MCF 10A (cell line): ENCODE measurements around the gene TTLL8. TPM values are rescaled to one million over a fixed set of nuclear protein-coding genes. Genes with fewer than 3 reads are reported as not detected.

ENCODE experiments used
- BruUV-seq: library from RNA; stranded (reverse); fragments of 400-500 nt; replicated peaks from 2 replicates; lab custom pipeline; 2021; lab: Mats Ljungman, UMichigan
- CTCF ChIA-PET: fragments of 300-600 bp; sonication (Branson Sonifier 250); formaldehyde crosslinking; extraction: SDS; loops from one replicate; lab custom pipeline; 2021; ENCODE audit warnings: antibody characterized with exemption, inconsistent platforms; lab: Yijun Ruan, JAX
- POLR2A ChIA-PET: fragments of 300-600, 350-650 bp; sonication (Branson Sonifier 250); formaldehyde crosslinking; extraction: SDS; loops from one replicate; lab custom pipeline; 2020; ENCODE audit warnings: antibody characterized with exemption, inconsistent platforms; lab: Yijun Ruan, JAX
- DNase-seq: peaks from one replicate; pipeline ENCODE4 v3.0.0-alpha.2; 2018; ENCODE audit not compliant: unreplicated experiment
- H3K27ac Mint-ChIP-seq: one replicate; pipeline ENCODE4 v1.8.0; 2022; ENCODE audit warnings: mild to moderate bottlenecking, low read depth, mixed read lengths; ENCODE audit not compliant: unreplicated experiment
- H3K27me3 Mint-ChIP-seq: one replicate; pipeline ENCODE4 v1.8.0; 2022; ENCODE audit warnings: mixed read lengths; ENCODE audit not compliant: insufficient read depth, unreplicated experiment
- H3K36me3 Mint-ChIP-seq: one replicate; pipeline ENCODE4 v1.8.0; 2022; ENCODE audit warnings: mild to moderate bottlenecking, moderate library complexity, mixed read lengths; ENCODE audit not compliant: insufficient read depth, unreplicated experiment
- H3K4me1 Mint-ChIP-seq: one replicate; pipeline ENCODE4 v1.8.0; 2022; ENCODE audit warnings: mixed read lengths; ENCODE audit not compliant: insufficient read depth, unreplicated experiment
- H3K4me3 Mint-ChIP-seq: one replicate; pipeline ENCODE4 v1.8.0; 2022; ENCODE audit warnings: mild to moderate bottlenecking, moderate library complexity, mixed read lengths; ENCODE audit not compliant: unreplicated experiment
- H3K9me3 Mint-ChIP-seq: one replicate; pipeline ENCODE4 v1.8.0; 2022; ENCODE audit warnings: mixed read lengths; ENCODE audit not compliant: unreplicated experiment
- intact Hi-C: fragments of 100-400 bp; cut with micrococcal nuclease; formaldehyde crosslinking; loops from 2 replicates; pipeline ENCODE4 v1.14.1; 2022
- total RNA-seq: library from RNA; stranded (reverse); gene quantifications from 2 replicates; pipeline ENCODE4 v1.2.3, GENCODE V29; 2022
- TF ChIP-seq, protein P1 (sequence below): fragments of 200-600 bp; IDR thresholded peaks from one replicate; pipeline ENCODE4 v1.8.0; 2022; ENCODE audit warnings: antibody characterized with exemption, mild to moderate bottlenecking; ENCODE audit not compliant: unreplicated experiment

The TTLL8 gene
- total RNA-seq, 1 experiment from 2014 or later, result not detected

DNA sequence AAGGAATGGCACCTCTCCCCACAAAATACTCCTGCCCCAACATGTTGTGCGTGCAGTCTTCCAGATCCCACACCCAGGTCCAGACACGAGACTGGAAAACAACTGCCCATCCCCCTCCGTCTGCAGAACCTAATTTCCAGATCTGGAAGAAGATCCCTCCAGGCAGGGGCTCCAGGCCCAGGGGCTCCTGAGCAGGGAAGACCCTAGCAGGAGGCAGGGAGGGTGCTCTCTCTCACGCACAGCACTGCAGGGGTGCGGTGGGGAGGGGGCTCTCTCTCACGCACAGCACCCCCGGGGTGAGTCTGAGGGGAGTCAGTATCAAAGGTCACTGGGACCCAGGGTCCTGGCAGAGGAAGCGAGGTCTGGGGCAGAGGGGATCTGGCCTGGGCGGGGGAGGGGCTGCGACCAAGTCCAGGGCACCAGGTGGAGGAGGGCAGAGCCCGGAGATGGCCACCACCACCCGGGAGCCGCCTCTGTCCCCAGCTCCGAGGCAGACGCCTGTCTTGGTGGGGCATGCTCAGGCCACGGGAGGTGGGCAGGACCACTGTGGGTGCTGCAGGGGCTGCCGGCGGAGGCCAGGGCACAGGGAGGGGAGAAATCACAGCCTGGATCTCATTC lies 25.5 kb upstream of the TTLL8 start:
- Mint-ChIP-seq H3K36me3 (no peaks in the 10 kb centered on the region), H3K9me3 (peaks cover 8% of the 10 kb centered on the region), H3K4me3 (peak overlapping the region; percentile 55), H3K4me1 (peaks cover 8% of the 10 kb centered on the region), H3K27me3 (no peaks in the 10 kb centered on the region), H3K27ac (peak overlapping the region; percentile 10)
- DNase-seq, result no peak
- TF ChIP-seq, protein P1, sequence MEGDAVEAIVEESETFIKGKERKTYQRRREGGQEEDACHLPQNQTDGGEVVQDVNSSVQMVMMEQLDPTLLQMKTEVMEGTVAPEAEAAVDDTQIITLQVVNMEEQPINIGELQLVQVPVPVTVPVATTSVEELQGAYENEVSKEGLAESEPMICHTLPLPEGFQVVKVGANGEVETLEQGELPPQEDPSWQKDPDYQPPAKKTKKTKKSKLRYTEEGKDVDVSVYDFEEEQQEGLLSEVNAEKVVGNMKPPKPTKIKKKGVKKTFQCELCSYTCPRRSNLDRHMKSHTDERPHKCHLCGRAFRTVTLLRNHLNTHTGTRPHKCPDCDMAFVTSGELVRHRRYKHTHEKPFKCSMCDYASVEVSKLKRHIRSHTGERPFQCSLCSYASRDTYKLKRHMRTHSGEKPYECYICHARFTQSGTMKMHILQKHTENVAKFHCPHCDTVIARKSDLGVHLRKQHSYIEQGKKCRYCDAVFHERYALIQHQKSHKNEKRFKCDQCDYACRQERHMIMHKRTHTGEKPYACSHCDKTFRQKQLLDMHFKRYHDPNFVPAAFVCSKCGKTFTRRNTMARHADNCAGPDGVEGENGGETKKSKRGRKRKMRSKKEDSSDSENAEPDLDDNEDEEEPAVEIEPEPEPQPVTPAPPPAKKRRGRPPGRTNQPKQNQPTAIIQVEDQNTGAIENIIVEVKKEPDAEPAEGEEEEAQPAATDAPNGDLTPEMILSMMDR, result no peak
- intact Hi-C loops, result no loop called here
- ChIA-PET CTCF (interaction anchor here (0.5 kb wide), 1 partner anchor 63 kb away, joined by 4 read pairs; no protein-coding TSS in a partner anchor), POLR2A (interaction anchor here (0.6 to 1.2 kb wide), 3 partner anchors 10 to 119 kb away, joined by 3 read pairs; no protein-coding TSS in a partner anchor)
- BruUV-seq, result no TSS peak

DNA sequence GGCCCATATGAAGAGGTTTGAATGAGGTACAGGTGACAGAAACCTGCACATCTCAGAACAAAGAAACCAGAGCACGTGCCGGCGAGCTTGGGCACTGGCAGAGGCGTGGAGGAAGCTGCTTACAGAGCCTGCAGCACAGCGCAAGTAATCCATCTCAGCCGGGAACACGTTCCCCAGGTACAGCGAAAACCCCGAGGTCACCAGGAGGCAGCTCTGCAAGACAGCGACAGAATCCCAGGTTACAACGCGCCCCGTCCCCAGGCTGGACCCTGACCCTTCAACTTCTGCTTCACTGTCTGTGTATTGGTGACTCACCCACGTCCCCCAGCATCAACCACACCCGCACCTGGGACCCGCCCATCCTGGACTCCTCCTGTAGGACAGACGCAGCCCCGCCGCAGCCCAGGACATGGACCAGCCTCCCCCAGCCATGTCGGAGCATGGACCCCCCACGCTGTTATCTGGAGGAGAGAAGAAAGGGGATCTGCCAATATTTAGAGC lies 24.9 kb upstream of the TTLL8 start:
- H3K27ac Mint-ChIP-seq, result peak overlapping the region; percentile 10
- no peaks in the 10 kb centered on the region for H3K36me3 Mint-ChIP-seq
- ChIA-PET CTCF (interaction anchor here (0.5 kb wide), 1 partner anchor 64 kb away, joined by 4 read pairs; no protein-coding TSS in a partner anchor), POLR2A (interaction anchor here (0.5 to 0.8 kb wide), 4 partner anchors 15 to 203 kb away, joined by 3 to 4 read pairs (median 3); no protein-coding TSS in a partner anchor)
- peak overlapping the region; percentile 55 for H3K4me3 Mint-ChIP-seq
- H3K9me3 Mint-ChIP-seq, result peaks cover 8% of the 10 kb centered on the region
- intact Hi-C loops, result no loop called here
- peaks cover 8% of the 10 kb centered on the region for H3K4me1 Mint-ChIP-seq
- no TSS peak for BruUV-seq
- DNase-seq, result peak; percentile 38
- no peaks in the 10 kb centered on the region for H3K27me3 Mint-ChIP-seq
- TF ChIP-seq, protein P1, result no peak

GRCh38 chr22:50082197-50082715 lies 24.2 kb upstream of the TTLL8 start:
- no peaks in the 10 kb centered on the region for H3K27me3 Mint-ChIP-seq
- peaks cover 5% of the 10 kb centered on the region for H3K9me3 Mint-ChIP-seq
- no peak for DNase-seq
- ChIA-PET POLR2A (interaction anchor here (0.5 to 0.8 kb wide), 2 partner anchors 14 to 76 kb away, joined by 3 to 4 read pairs; no protein-coding TSS in a partner anchor), CTCF (interaction anchor here (0.5 kb wide), 1 partner anchor 416 kb away, joined by 3 read pairs; no protein-coding TSS in a partner anchor)
- BruUV-seq, result no TSS peak
- TF ChIP-seq, protein P1, result no peak
- peaks cover 8% of the 10 kb centered on the region for H3K4me1 Mint-ChIP-seq
- intact Hi-C loops, result no loop called here
- H3K4me3 Mint-ChIP-seq, result no peak overlapping the region
- H3K36me3 Mint-ChIP-seq, result no peaks in the 10 kb centered on the region
- no peak overlapping the region for H3K27ac Mint-ChIP-seq
